Liver (tissue), 9 donors: ENCODE data around the gene ATP2A1. TPM values are rescaled to one million over a fixed set of nuclear protein-coding genes. Genes with fewer than 3 reads are reported as not detected.

Experiments
- DNase-seq: peaks from one replicate; pipeline ENCODE4 v3.0.0-alpha.2; 2017; ENCODE audit warnings: low spot score
- H3K27ac ChIP-seq, 2 donors: one replicate each; pipeline ENCODE4 v1.7.0; 2013; ENCODE audit warnings: inconsistent platforms in 2 of 2, low read length in 2 of 2, control low read depth in 1 of 2, low read depth in 1 of 2, mild to moderate bottlenecking in 1 of 2
- H3K27me3 ChIP-seq, 4 donors: one replicate each; pipeline versions ENCODE4 v1.6.1 to v1.7.0; 2013; ENCODE audit warnings: low read length in 3 of 4, inconsistent platforms in 1 of 4, mild to moderate bottlenecking in 1 of 4, moderate library complexity in 1 of 4; ENCODE audit not compliant: control insufficient read depth in 4 of 4, insufficient read depth in 4 of 4
- H3K36me3 ChIP-seq, 4 donors: one replicate each; pipeline versions ENCODE4 v1.6.1 to v1.7.0; 2013; ENCODE audit warnings: low read length in 3 of 4, mild to moderate bottlenecking in 3 of 4, low read depth in 1 of 4, moderate library complexity in 1 of 4; ENCODE audit not compliant: control insufficient read depth in 4 of 4, insufficient read depth in 3 of 4
- H3K4me1 ChIP-seq, 4 donors: one replicate each; pipeline versions ENCODE4 v1.6.1 to v1.7.0; 2013; ENCODE audit warnings: low read length in 3 of 4, mild to moderate bottlenecking in 3 of 4, moderate library complexity in 1 of 4; ENCODE audit not compliant: control insufficient read depth in 4 of 4, insufficient read depth in 4 of 4
- H3K4me3 ChIP-seq, 3 donors: one replicate each; pipeline versions ENCODE4 v1.6.1 to v1.7.0; 2013; ENCODE audit warnings: low read length in 3 of 3, control low read depth in 1 of 3, low read depth in 1 of 3, mild to moderate bottlenecking in 1 of 3
- H3K9ac ChIP-seq, 2 donors: one replicate each; pipeline ENCODE4 v1.7.0; 2013; ENCODE audit warnings: low read length in 2 of 2, mild to moderate bottlenecking in 2 of 2, moderate library complexity in 2 of 2, control low read depth in 1 of 2, low read depth in 1 of 2
- H3K9me3 ChIP-seq, 4 donors: one replicate each; pipeline versions ENCODE4 v1.6.1 to v1.7.0; 2013; ENCODE audit warnings: low read length in 3 of 4; ENCODE audit not compliant: control insufficient read depth in 4 of 4
- ATF3 ChIP-seq: IDR thresholded peaks from 2 replicates; pipeline ENCODE4 v1.6.1; 2016; ENCODE audit warnings: antibody characterized with exemption
- CTCF ChIP-seq: fragments of 150-350 bp; IDR thresholded peaks from 2 replicates; pipeline ENCODE4 v1.5.1; 2017; ENCODE audit warnings: improper control_type of control experiment, low read depth, low read length; ENCODE audit not compliant: missing input control
- EGR1 ChIP-seq, 2 donors: IDR thresholded peaks; 2 replicates each; pipeline ENCODE4 v1.6.1; 2016 to 2018; ENCODE audit warnings: antibody characterized with exemption in 2 of 2, low read depth in 2 of 2
- FOXA1 ChIP-seq: IDR thresholded peaks from 2 replicates; pipeline ENCODE4 v1.6.1; 2016; ENCODE audit warnings: antibody characterized with exemption
- FOXA2 ChIP-seq: IDR thresholded peaks from 2 replicates; pipeline ENCODE4 v1.6.1; 2016; ENCODE audit warnings: antibody characterized with exemption
- GABPA ChIP-seq, 2 donors: IDR thresholded peaks in 1 of 2; conservative IDR thresholded peaks in 1 of 2; 2 replicates each; pipeline ENCODE4 v1.6.1; 2016; ENCODE audit warnings: antibody characterized with exemption in 2 of 2, mild to moderate bottlenecking in 1 of 2, moderate library complexity in 1 of 2
- HNF4A ChIP-seq, 2 donors: conservative IDR thresholded peaks; 2 replicates each; pipeline ENCODE4 v1.6.1; 2016; ENCODE audit warnings: antibody characterized with exemption in 2 of 2, mild to moderate bottlenecking in 2 of 2
- HNF4G ChIP-seq: IDR thresholded peaks from 2 replicates; pipeline ENCODE4 v1.6.1; 2016; ENCODE audit warnings: antibody characterized with exemption
- JUND ChIP-seq, 2 donors: IDR thresholded peaks; 2 replicates each; pipeline ENCODE4 v1.6.1; 2016; ENCODE audit warnings: antibody characterized with exemption in 2 of 2
- MAX ChIP-seq: IDR thresholded peaks from 2 replicates; pipeline ENCODE4 v1.6.1; 2016; ENCODE audit warnings: antibody characterized with exemption
- NR2F2 ChIP-seq: IDR thresholded peaks from 2 replicates; pipeline ENCODE4 v1.6.1; 2016; ENCODE audit warnings: antibody characterized with exemption
- RAD21 ChIP-seq, 2 donors: IDR thresholded peaks; 2 replicates each; pipeline ENCODE4 v1.6.1; 2016; ENCODE audit warnings: antibody characterized with exemption in 2 of 2, mild to moderate bottlenecking in 2 of 2
- REST ChIP-seq: IDR thresholded peaks from 2 replicates; pipeline ENCODE4 v1.6.1; 2016; ENCODE audit warnings: antibody characterized with exemption, mild to moderate bottlenecking
- RXRA ChIP-seq, 2 donors: IDR thresholded peaks; 2 replicates each; pipeline ENCODE4 v1.6.1; 2017 to 2018; ENCODE audit warnings: antibody characterized with exemption in 2 of 2, mild to moderate bottlenecking in 1 of 2
- SP1 ChIP-seq: IDR thresholded peaks from 2 replicates; pipeline ENCODE4 v1.6.1; 2018; ENCODE audit warnings: antibody characterized with exemption, mild to moderate bottlenecking
- TAF1 ChIP-seq: conservative IDR thresholded peaks from 2 replicates; pipeline ENCODE4 v1.6.1; 2016; ENCODE audit warnings: antibody characterized with exemption, mild to moderate bottlenecking
- YY1 ChIP-seq: IDR thresholded peaks from 2 replicates; pipeline ENCODE4 v1.6.1; 2016; ENCODE audit warnings: antibody characterized with exemption, mild to moderate bottlenecking
- ZBTB33 ChIP-seq: IDR thresholded peaks from 2 replicates; pipeline ENCODE4 v1.6.1; 2016; ENCODE audit warnings: antibody characterized with exemption
- WGBS: extraction: QIAGEN DNeasy Blood & Tissue Kit; methylation state at CpG from one replicate; pipeline ENCODE4 v1.1.7; 2013; 5-methylcytosine and 5-hydroxymethylcytosine counted together
- polyA plus RNA-seq, 2 donors: library from polyadenylated mRNA; stranded (reverse) in 1 of 2; unstranded in 1 of 2; fragments of 200-250 nt in 1 of 2; fragments of >200 nt in 1 of 2; fragmentation: Nextera tagmentation in 1 of 2; extraction: Ambion mirVana in 1 of 2; gene quantifications; one replicate each; pipeline versions ENCODE4 v1.2.1 to v1.2.3, GENCODE V29; 2013 to 2015
- total RNA-seq, 2 donors: library from RNA; depleted of rRNA; stranded (reverse); fragments of >200 nt; gene quantifications; one replicate each; pipeline ENCODE4 v1.2.3, GENCODE V29; 2014
- donor health status: healthy.
- donor health status: healthy.
- donor health status: healthy.
- donor health status: healthy.
- donor health status: healthy.

Gene ATP2A1
- total and polyA plus RNA-seq, 4 donors, result 0.07 to 0.23 (median 0.13) TPM

- TF ChIP-seq HNF4A (conservative IDR thresholded peaks at IDR 0.05), result no peak
- TF ChIP-seq YY1, result no peak
- TF ChIP-seq RAD21 (IDR thresholded peaks at IDR 0.05), result no peak
- no peak for TF ChIP-seq SP1
- no peak for TF ChIP-seq HNF4G
- no peak for TF ChIP-seq FOXA1
- TF ChIP-seq ATF3, result no peak
- TF ChIP-seq ZBTB33, result no peak
- no peak for TF ChIP-seq EGR1 (IDR thresholded peaks at IDR 0.05; ENCODE audit: low read depth in 2 of 2)
- no peak for TF ChIP-seq TAF1
- no peak for TF ChIP-seq NR2F2
- TF ChIP-seq CTCF, result no peak
- no peak for TF ChIP-seq GABPA (IDR thresholded peaks at IDR 0.05 in 1 of 2, conservative IDR thresholded peaks at IDR 0.05 in 1 of 2)
- no peak for TF ChIP-seq MAX
- no peak for TF ChIP-seq RXRA (IDR thresholded peaks at IDR 0.05)
- TF ChIP-seq FOXA2, result no peak
- no peak for TF ChIP-seq REST
- TF ChIP-seq JUND (IDR thresholded peaks at IDR 0.05), result no peak
- no peak overlapping the region for H3K27ac ChIP-seq
- DNase-seq, result no peak
- no peak overlapping the region for H3K9ac ChIP-seq
- 90% methylated on average over 19 of the region's 19 CpGs for WGBS
- no peak overlapping the region for H3K4me3 ChIP-seq
- H3K9me3 ChIP-seq, result no peaks in the 10 kb centered on the region
- peaks cover 14 to 28% (median 21%) of the 10 kb centered on the region in 4 donors for H3K36me3 ChIP-seq
- peaks cover 0 to 24% (median 18%) of the 10 kb centered on the region in 4 donors for H3K4me1 ChIP-seq
- H3K27me3 ChIP-seq, result no peaks in the 10 kb centered on the region
Measured at GRCh38 chr16:28844226-28844885, 33.9 kb upstream of the ATP2A1 start.
